Transverse colon (tissue), 4 donors: ENCODE measurements around the gene NMU.

Source experiments
- CTCF ChIP-seq, 5 experiments: fragments of 200-600 bp in 3 of 5; fragments of 450-650 bp in 2 of 5; sonication (generic) in 3 of 5; IDR thresholded peaks; 1 replicate in 2 of 5; 2 replicates in 3 of 5; pipeline ENCODE4 v1.5.1; 2016 to 2017; ENCODE audit warnings: antibody characterized with exemption in 5 of 5, inconsistent platforms in 3 of 5, mild to moderate bottlenecking in 2 of 5, moderate library complexity in 1 of 5
- EP300 ChIP-seq: sonication (generic); formaldehyde crosslinking; IDR thresholded peaks from one replicate; pipeline ENCODE4 v1.6.1; 2017; ENCODE audit warnings: antibody characterized with exemption, low read depth
- POLR2A ChIP-seq: fragments of 450-650 bp; IDR thresholded peaks from one replicate; pipeline ENCODE4 v1.6.1; 2016; ENCODE audit warnings: antibody characterized with exemption, mild to moderate bottlenecking, moderate library complexity
- POLR2AphosphoS5 ChIP-seq, 3 donors: sonication (generic); formaldehyde crosslinking; IDR thresholded peaks; one replicate each; pipeline ENCODE4 v1.6.1; 2016; ENCODE audit warnings: antibody characterized with exemption in 3 of 3

- no peak for TF ChIP-seq POLR2AphosphoS5 (IDR thresholded peaks at IDR 0.05)
- no peak for TF ChIP-seq CTCF (IDR thresholded peaks at IDR 0.05)
- TF ChIP-seq POLR2A: no peak
- no peak for TF ChIP-seq EP300
Measured at GRCh38 chr4:55635282-55635681, 816 bp downstream of the NMU start.
